Ascending aorta (tissue), 2 donors: ENCODE measurements around the gene HMCN1. TPM values are rescaled to one million over a fixed set of nuclear protein-coding genes. Genes with fewer than 3 reads are reported as not detected.

Source experiments
- DNase-seq, 2 donors: peaks; one replicate each; pipeline ENCODE4 v3.0.0-alpha.2; 2019; ENCODE audit warnings: low spot score in 2 of 2
- H3K27ac ChIP-seq, 2 donors: fragments of 200-600 bp; sonication (generic); one replicate each; pipeline ENCODE4 v1.5.1; 2016 to 2017; ENCODE audit warnings: mild to moderate bottlenecking in 1 of 2
- H3K27me3 ChIP-seq: fragments of 200-600 bp; sonication (generic); one replicate; pipeline ENCODE4 v1.5.1; 2017
- H3K36me3 ChIP-seq, 2 donors: fragments of 200-600 bp; sonication (generic); one replicate each; pipeline ENCODE4 v1.5.1; 2016
- H3K4me1 ChIP-seq, 2 donors: fragments of 200-600 bp; sonication (generic); one replicate each; pipeline ENCODE4 v1.5.1; 2016 to 2017; ENCODE audit warnings: mild to moderate bottlenecking in 1 of 2
- H3K4me3 ChIP-seq, 2 donors: fragments of 200-600 bp; sonication (generic); one replicate each; pipeline ENCODE4 v1.5.1; 2016 to 2017; ENCODE audit warnings: mild to moderate bottlenecking in 1 of 2
- H3K9me3 ChIP-seq, 2 donors: fragments of 200-600 bp; sonication (generic); one replicate each; pipeline ENCODE4 v1.5.1; 2016
- intact Hi-C: fragments of 100-400 bp; cut with DNase I; formaldehyde crosslinking; loops from one replicate; pipeline ENCODE4 v1.15.1; 2023
- total RNA-seq: library from RNA; depleted of rRNA; stranded (reverse); fragments of >200 nt; gene quantifications from one replicate; pipeline ENCODE4 v1.1.0, GENCODE V29; 2016
- TF ChIP-seq, protein P1 (sequence below), 3 experiments: fragments of 200-600 bp in 2 of 3; fragments of 450-650 bp in 1 of 3; sonication (generic) in 2 of 3; IDR thresholded peaks; one replicate each; pipeline ENCODE4 v1.5.1; 2016 to 2019; ENCODE audit warnings: antibody characterized with exemption in 3 of 3, mild to moderate bottlenecking in 1 of 3, moderate library complexity in 1 of 3

HMCN1 gene
- total RNA-seq, 1 donor from 2014 or later: 61.7 TPM

DNA sequence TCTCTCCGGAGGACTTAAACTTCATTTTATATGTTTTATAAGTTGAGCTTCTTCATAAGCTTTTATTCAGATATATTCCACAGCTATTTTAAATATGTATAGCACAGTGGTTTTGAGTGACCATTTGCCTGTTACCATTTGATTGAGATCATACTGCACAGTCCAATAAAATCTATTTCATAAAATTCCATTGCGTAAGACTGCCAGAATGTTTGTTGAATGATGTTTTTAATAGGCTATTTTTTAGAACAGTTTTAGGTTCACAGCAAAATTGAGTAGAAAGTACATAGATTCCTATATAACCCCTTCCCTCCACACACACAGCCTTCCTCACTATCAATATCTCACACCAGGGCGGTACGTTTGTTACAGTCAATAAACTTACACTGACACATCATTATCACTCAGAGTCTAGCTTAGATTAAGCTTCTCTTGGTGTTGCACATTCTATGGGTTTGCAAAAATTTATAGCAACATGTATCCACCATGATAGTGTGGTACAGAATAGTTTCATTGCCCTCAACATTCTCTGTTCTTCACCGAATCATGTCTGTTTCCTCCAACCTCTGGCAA is 433.0 kb downstream of the HMCN1 start:
- DNase-seq: no peak
- no peaks in the 10 kb centered on the region for H3K27me3 ChIP-seq
- peaks cover 14 to 61% of the 10 kb centered on the region in 2 donors for H3K36me3 ChIP-seq
- no peaks in the 10 kb centered on the region for H3K4me1 ChIP-seq
- intact Hi-C loops: no loop called here
- H3K27ac ChIP-seq: no peak overlapping the region
- H3K9me3 ChIP-seq: no peaks in the 10 kb centered on the region
- H3K4me3 ChIP-seq: no peak overlapping the region
- TF ChIP-seq, protein P1, sequence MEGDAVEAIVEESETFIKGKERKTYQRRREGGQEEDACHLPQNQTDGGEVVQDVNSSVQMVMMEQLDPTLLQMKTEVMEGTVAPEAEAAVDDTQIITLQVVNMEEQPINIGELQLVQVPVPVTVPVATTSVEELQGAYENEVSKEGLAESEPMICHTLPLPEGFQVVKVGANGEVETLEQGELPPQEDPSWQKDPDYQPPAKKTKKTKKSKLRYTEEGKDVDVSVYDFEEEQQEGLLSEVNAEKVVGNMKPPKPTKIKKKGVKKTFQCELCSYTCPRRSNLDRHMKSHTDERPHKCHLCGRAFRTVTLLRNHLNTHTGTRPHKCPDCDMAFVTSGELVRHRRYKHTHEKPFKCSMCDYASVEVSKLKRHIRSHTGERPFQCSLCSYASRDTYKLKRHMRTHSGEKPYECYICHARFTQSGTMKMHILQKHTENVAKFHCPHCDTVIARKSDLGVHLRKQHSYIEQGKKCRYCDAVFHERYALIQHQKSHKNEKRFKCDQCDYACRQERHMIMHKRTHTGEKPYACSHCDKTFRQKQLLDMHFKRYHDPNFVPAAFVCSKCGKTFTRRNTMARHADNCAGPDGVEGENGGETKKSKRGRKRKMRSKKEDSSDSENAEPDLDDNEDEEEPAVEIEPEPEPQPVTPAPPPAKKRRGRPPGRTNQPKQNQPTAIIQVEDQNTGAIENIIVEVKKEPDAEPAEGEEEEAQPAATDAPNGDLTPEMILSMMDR (IDR thresholded peaks at IDR 0.05): no peak

DNA sequence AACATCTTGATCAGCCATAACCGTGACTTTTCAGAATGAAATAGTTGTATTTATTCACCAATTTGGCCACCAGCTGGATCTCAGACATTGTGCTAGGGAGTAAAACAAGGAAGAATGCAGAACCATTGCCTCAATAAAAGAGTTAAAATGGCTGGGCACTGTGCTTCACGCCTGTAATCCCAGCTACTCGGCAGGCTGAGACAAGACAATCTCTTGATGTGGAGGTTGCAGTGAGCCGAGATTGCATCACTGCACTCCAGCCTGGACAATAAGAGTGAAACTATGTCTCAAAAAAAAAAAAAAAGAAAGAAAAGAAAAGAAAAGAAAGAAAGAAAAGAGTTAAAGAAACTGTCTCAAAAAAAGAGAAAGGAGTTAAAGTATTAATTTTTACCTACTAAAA is 441.4 kb downstream of the HMCN1 start:
- Histone ChIP-seq H3K36me3 (peaks cover 11 to 16% of the 10 kb centered on the region in 2 donors), H3K27me3 (no peaks in the 10 kb centered on the region), H3K4me1 (no peaks in the 10 kb centered on the region), H3K9me3 (no peaks in the 10 kb centered on the region), H3K27ac (no peak overlapping the region), H3K4me3 (no peak overlapping the region)
- DNase-seq: no peak
- intact Hi-C loops: no loop called here
- TF ChIP-seq, protein P1 (IDR thresholded peaks at IDR 0.05): no peak

DNA sequence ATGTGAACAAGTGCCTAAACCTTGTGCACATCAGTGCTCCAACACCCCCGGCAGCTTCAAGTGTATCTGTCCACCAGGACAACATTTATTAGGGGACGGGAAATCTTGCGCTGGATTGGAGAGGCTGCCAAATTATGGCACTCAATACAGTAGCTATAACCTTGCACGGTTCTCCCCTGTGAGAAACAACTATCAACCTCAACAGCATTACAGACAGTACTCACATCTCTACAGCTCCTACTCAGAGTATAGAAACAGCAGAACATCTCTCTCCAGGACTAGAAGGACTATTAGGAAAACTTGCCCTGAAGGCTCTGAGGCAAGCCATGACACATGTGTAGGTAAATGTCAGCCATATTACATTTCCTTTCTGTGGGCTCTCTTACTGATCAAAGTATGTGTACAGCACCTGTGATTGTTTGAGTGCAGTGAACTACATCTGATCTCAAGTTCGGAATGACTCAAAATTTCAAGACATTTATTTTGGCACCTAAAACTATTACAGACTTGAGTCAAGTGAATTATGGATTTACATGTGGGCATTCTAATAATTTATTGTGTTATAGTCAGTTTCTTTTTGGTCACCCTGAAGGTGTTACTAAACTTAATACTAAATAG is 444.3 kb downstream of the HMCN1 start:
- Histone ChIP-seq H3K36me3 (no peaks in the 10 kb centered on the region), H3K4me1 (peaks cover 0 to under 1% of the 10 kb centered on the region in 2 donors), H3K9me3 (no peaks in the 10 kb centered on the region), H3K27ac (no peak overlapping the region), H3K4me3 (peak overlapping the region in 1 of 2 donors; percentile 29), H3K27me3 (no peaks in the 10 kb centered on the region)
- no peak for DNase-seq
- intact Hi-C loops: no loop called here
- TF ChIP-seq, protein P1 (IDR thresholded peaks at IDR 0.05): no peak

DNA sequence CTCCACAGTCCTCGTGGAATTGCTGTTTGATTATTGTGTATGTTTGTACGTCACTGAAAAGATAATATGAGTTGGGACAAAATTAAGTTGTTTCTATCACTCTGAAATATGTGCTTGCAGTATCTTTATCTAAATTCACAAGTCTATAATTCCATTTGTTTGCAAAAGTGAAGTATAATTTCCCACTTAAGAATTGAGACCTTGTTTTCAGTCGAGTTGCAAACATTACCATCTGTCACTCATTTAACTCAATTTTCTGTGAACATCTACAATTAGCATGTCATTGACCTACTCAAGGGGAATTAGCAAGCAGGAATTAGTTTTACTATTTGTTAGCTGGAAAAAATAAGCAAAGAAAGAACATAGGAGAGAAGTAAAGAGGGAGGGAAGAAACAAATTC is 445.0 kb downstream of the HMCN1 start:
- intact Hi-C loops: no loop called here
- Histone ChIP-seq H3K4me3 (peak overlapping the region in 1 of 2 donors; percentile 29), H3K27ac (no peak overlapping the region), H3K4me1 (peaks cover 3 to 5% of the 10 kb centered on the region in 2 donors), H3K36me3 (no peaks in the 10 kb centered on the region), H3K27me3 (no peaks in the 10 kb centered on the region), H3K9me3 (no peaks in the 10 kb centered on the region)
- TF ChIP-seq, protein P1 (IDR thresholded peaks at IDR 0.05): no peak
- no peak for DNase-seq

DNA sequence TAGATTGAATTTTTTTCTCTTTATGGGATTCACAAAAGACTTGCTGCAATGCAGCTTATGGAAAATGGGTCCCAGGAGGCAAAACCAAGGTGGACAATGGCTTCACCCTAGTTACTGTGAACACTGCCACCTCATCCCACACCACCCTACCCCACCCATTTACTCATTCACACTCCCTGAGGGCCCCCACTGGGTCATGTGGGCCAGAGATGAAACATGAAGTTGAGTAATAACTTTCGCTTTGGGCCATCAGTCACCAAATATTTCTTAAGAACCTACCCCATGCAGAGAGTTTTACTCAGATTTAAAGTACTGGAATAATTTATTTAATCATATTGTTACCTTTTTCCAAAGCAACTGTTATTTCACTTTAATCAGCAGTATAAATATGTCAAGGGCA is 449.0 kb downstream of the HMCN1 start:
- Histone ChIP-seq H3K27ac (peak overlapping the region; percentile 15 to 74), H3K9me3 (no peaks in the 10 kb centered on the region), H3K27me3 (no peaks in the 10 kb centered on the region), H3K4me1 (peaks cover 3 to 10% of the 10 kb centered on the region in 2 donors), H3K36me3 (peaks cover 0 to 11% of the 10 kb centered on the region in 2 donors), H3K4me3 (no peak overlapping the region)
- peak in 1 of 2 donors; percentile 65 for DNase-seq
- TF ChIP-seq, protein P1 (IDR thresholded peaks at IDR 0.05): no peak
- intact Hi-C loops: no loop called here
